ENCODE results near the gene PRRT4.

DNA sequence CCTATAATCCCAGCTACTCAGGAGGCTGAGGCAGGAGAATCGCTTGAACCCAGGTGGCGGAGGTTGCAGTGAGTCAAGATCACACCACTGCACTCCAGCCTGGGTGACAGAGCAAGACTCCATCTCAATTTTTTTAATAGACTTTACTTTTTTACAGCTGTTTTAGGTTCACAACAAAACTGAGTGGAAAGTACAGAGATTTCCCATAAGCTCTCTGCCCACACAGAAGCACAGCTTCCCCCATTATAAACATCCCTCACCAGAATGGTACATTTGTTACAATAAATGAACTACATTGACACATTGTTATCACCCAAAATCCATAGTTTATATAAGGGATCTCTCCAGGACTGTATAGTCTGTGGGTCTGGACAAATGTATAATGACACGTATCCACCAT lies 14.6 kb upstream of the PRRT4 start:
- TF ChIP-seq TSHZ2 (CRISPR knock-in tag; IDR thresholded peaks at IDR 0.05): no peak
- no peak for TF ChIP-seq SNAI2 (CRISPR knock-in tag; IDR thresholded peaks at IDR 0.05)

All from SK-N-SH treated with all-trans-retinoic acid at 6 μM for 48 hours (cell line).